SK-N-SH (cell line): ENCODE data around the gene MCCC1. TPM values are rescaled to one million over a fixed set of nuclear protein-coding genes. Genes with fewer than 3 reads are reported as not detected.
"Not testable (repeated sequence)": the region's sequence is repeated elsewhere in the genome, so short reads cannot be mapped to it uniquely, and the experiment has no call there.

ENCODE experiments used
- CTCF ChIA-PET: fragments of 300-600, 350-600 bp; formaldehyde crosslinking; extraction: SDS; loops from one replicate; lab custom pipeline; 2021; lab: Yijun Ruan, JAX
- POLR2A ChIA-PET: fragments of 350-600 bp; sonication (Branson Sonifier 250); formaldehyde crosslinking; extraction: SDS; loops from one replicate; lab custom pipeline; 2020; ENCODE audit warnings: antibody characterized with exemption, inconsistent platforms; lab: Yijun Ruan, JAX
- DNase-seq: peaks from one replicate; pipeline ENCODE4 v3.0.0; 2012
- H2AFZ ChIP-seq: fragments of 200-600 bp; sonication (generic); 2 replicates; pipeline ENCODE4 v1.8.1; 2016; ENCODE audit warnings: antibody characterized with exemption, mild to moderate bottlenecking, low read depth
- H3F3A ChIP-seq: fragments of 200-600 bp; sonication (generic); replicated peaks from 2 replicates; pipeline ENCODE3; 2016; ENCODE audit warnings: antibody characterized with exemption, mild to moderate bottlenecking; ENCODE audit not compliant: insufficient read depth
- H3K27ac ChIP-seq, 2 experiments: fragments of 200-500 bp in 1 of 2; fragments of 200-600 bp in 1 of 2; sonication (Bioruptor generic) in 1 of 2; sonication (generic), shearing (Covaris generic) in 1 of 2; 2 replicates each; pipeline versions ENCODE4 v1.5.1 to v1.6.1; 2014 to 2016; ENCODE audit warnings: low read depth in 2 of 2, inconsistent platforms in 1 of 2, low read length in 1 of 2, mild to moderate bottlenecking in 1 of 2, mixed read lengths in 1 of 2
- H3K27me3 ChIP-seq: fragments of 200-600 bp; sonication (generic), shearing (Covaris generic); 2 replicates; pipeline ENCODE4 v1.6.1; 2016; ENCODE audit warnings: mixed run types; ENCODE audit not compliant: insufficient read depth
- H3K36me3 ChIP-seq, 2 experiments: fragments of 200-500 bp in 1 of 2; fragments of 200-600 bp in 1 of 2; sonication (Bioruptor generic) in 1 of 2; sonication (generic) in 1 of 2; replicated peaks in 1 of 2; 2 replicates each; pipeline versions ENCODE3 to v1.5.1; 2014 to 2016; ENCODE audit warnings: low read length in 1 of 2, mild to moderate bottlenecking in 1 of 2; ENCODE audit not compliant: insufficient read depth in 2 of 2, control insufficient read depth in 1 of 2
- H3K4me1 ChIP-seq, 2 experiments: fragments of 200-500 bp in 1 of 2; fragments of 200-600 bp in 1 of 2; sonication (Bioruptor generic) in 1 of 2; sonication (generic), shearing (Covaris generic) in 1 of 2; 2 replicates each; pipeline versions ENCODE4 v1.5.1 to v1.6.1; 2014 to 2016; ENCODE audit warnings: low read depth in 1 of 2, low read length in 1 of 2, mixed run types in 1 of 2; ENCODE audit not compliant: insufficient read depth in 2 of 2, control insufficient read depth in 1 of 2
- H3K4me2 ChIP-seq: fragments of 200-600 bp; sonication (generic), shearing (Covaris generic); 2 replicates; pipeline ENCODE4 v1.6.1; 2017; ENCODE audit warnings: mixed run types
- H3K4me3 ChIP-seq, 2 experiments: fragments of 200-500 bp in 1 of 2; fragments of 200-600 bp in 1 of 2; sonication (Bioruptor generic) in 1 of 2; sonication (generic), shearing (Covaris generic) in 1 of 2; 2 replicates each; pipeline versions ENCODE4 v1.5.1 to v1.8.1; 2014 to 2016; ENCODE audit warnings: low read depth in 2 of 2, inconsistent platforms in 1 of 2, low read length in 1 of 2, mild to moderate bottlenecking in 1 of 2, mixed read lengths in 1 of 2, moderate library complexity in 1 of 2
- H3K79me2 ChIP-seq: fragments of 200-600 bp; sonication (generic); 2 replicates; pipeline ENCODE4 v1.8.1; 2017; ENCODE audit warnings: mild to moderate bottlenecking; ENCODE audit not compliant: insufficient read depth
- H3K9ac ChIP-seq: fragments of 200-600 bp; sonication (generic); 2 replicates; pipeline ENCODE4 v1.6.1; 2017; ENCODE audit warnings: mixed run types
- H3K9me2 ChIP-seq: fragments of 200-600 bp; sonication (generic); 2 replicates; pipeline ENCODE4 v1.6.1; 2017; ENCODE audit warnings: mixed run types
- H3K9me3 ChIP-seq: fragments of 200-600 bp; sonication (generic); 2 replicates; pipeline ENCODE4 v1.6.1; 2017; ENCODE audit warnings: mixed run types, mild to moderate bottlenecking, moderate library complexity
- H4K20me1 ChIP-seq: fragments of 200-600 bp; sonication (generic); 2 replicates; pipeline ENCODE4 v1.6.1; 2017; ENCODE audit warnings: mild to moderate bottlenecking, mixed run types; ENCODE audit not compliant: insufficient read depth
- ELF1 ChIP-seq: IDR thresholded peaks from 2 replicates; pipeline ENCODE4 v1.4.0; 2012
- EZH2phosphoT487 ChIP-seq: fragments of 200-600 bp; sonication (generic); IDR thresholded peaks from 2 replicates; pipeline ENCODE4 v1.6.1; 2017; ENCODE audit warnings: low read depth, mixed run types, mild to moderate bottlenecking, antibody characterized with exemption, moderate library complexity, borderline replicate concordance
- FOXM1 ChIP-seq: IDR thresholded peaks from 2 replicates; pipeline ENCODE4 v1.4.0; 2012; ENCODE audit warnings: low read depth, mild to moderate bottlenecking
- GABPA ChIP-seq: IDR thresholded peaks from 2 replicates; pipeline ENCODE4 v1.4.0; 2012; ENCODE audit warnings: low read depth, mild to moderate bottlenecking
- GATA2 ChIP-seq: sonication (generic); formaldehyde crosslinking; IDR thresholded peaks from 2 replicates; pipeline ENCODE4 v1.5.0; 2020; ENCODE audit warnings: mild to moderate bottlenecking, missing genetic modification reagents
- MAX ChIP-seq: IDR thresholded peaks from 2 replicates; pipeline ENCODE4 v1.4.0; 2012; ENCODE audit warnings: low read depth
- MEF2A ChIP-seq: IDR thresholded peaks from 2 replicates; pipeline ENCODE4 v1.4.0; 2012; ENCODE audit warnings: low read depth, borderline replicate concordance
- MXI1 ChIP-seq: IDR thresholded peaks from 2 replicates; pipeline ENCODE4 v1.6.1; 2012; ENCODE audit warnings: mild to moderate bottlenecking, low read depth, low read length, improper control_type of control experiment
- NRF1 ChIP-seq: IDR thresholded peaks from 2 replicates; pipeline ENCODE4 v1.6.1; 2012; ENCODE audit warnings: low read depth, mild to moderate bottlenecking, low read length
- PBX3 ChIP-seq: IDR thresholded peaks from 2 replicates; pipeline ENCODE4; 2012
- POLR2AphosphoS5 ChIP-seq: IDR thresholded peaks from 2 replicates; pipeline ENCODE4 v1.6.1; 2012; ENCODE audit warnings: low read depth, low read length
- RAD21 ChIP-seq: IDR thresholded peaks from 2 replicates; pipeline ENCODE4 v1.6.1; 2012; ENCODE audit warnings: mild to moderate bottlenecking, low read length
- RCOR1 ChIP-seq: fragments of 150-350 bp; IDR thresholded peaks from 2 replicates; pipeline ENCODE4 v1.6.1; 2017; ENCODE audit warnings: antibody characterized with exemption, low read length
- REST ChIP-seq: IDR thresholded peaks from 2 replicates; pipeline ENCODE4 v1.6.1; 2012; ENCODE audit warnings: mild to moderate bottlenecking, low read depth, low read length, moderate library complexity
- RXRA ChIP-seq: IDR thresholded peaks from 2 replicates; pipeline ENCODE4 v1.4.0; 2012; ENCODE audit warnings: low read depth, mild to moderate bottlenecking, borderline replicate concordance
- SIN3A ChIP-seq: IDR thresholded peaks from 2 replicates; pipeline ENCODE4 v1.6.1; 2012; ENCODE audit warnings: low read depth, mild to moderate bottlenecking, low read length, moderate library complexity, borderline replicate concordance
- SMC3 ChIP-seq: IDR thresholded peaks from 2 replicates; pipeline ENCODE4 v1.6.1; 2012; ENCODE audit warnings: low read depth, low read length, improper control_type of control experiment
- TCF12 ChIP-seq: IDR thresholded peaks from 2 replicates; pipeline ENCODE4 v1.4.0; 2012
- ZBTB33 ChIP-seq: IDR thresholded peaks from 2 replicates; pipeline ENCODE4 v1.4.0; 2012; ENCODE audit warnings: low read depth, borderline replicate concordance
- WGBS: methylation state at CpG from one replicate; pipeline ENCODE4 v1.1.6; 2017; ENCODE audit warnings: low lambda C conversion rate; 5-methylcytosine and 5-hydroxymethylcytosine counted together
- polyA plus RNA-seq, 3 experiments: library from polyadenylated mRNA; depleted of rRNA; stranded (reverse); fragments of >200 nt; gene quantifications; 2 replicates each; pipeline ENCODE4 v1.2.3, GENCODE V29; 2012

Gene MCCC1
- polyA plus RNA-seq, 1 of the 3 experiments (the other 2 are of a cell fraction): 15.4 TPM

- no peak for TF ChIP-seq NRF1
- no peak for TF ChIP-seq ELF1
- no peak for TF ChIP-seq MEF2A
Observed at GRCh38 chr3:183070892-183071291, 28.4 kb downstream of the MCCC1 start (continued).

GRCh38 chr3:183069086-183069485 lies 30.2 kb downstream of the MCCC1 start:
- Histone ChIP-seq H3K79me2 (no peaks in the 10 kb centered on the region), H3K9me2 (no peaks in the 10 kb centered on the region), H4K20me1 (no peaks in the 10 kb centered on the region), H3K27ac (no peak overlapping the region), H3K36me3 (peaks cover 36 to 54% of the 10 kb centered on the region in 2 experiments), H3K9ac (no peak overlapping the region), H3K9me3 (no peaks in the 10 kb centered on the region), H2AFZ (no peak overlapping the region), H3F3A (no peaks in the 10 kb centered on the region), H3K4me1 (no peaks in the 10 kb centered on the region), H3K27me3 (no peaks in the 10 kb centered on the region), H3K4me3 (no peak overlapping the region), H3K4me2 (no peak overlapping the region)
- no peak for TF ChIP-seq RAD21
- no peak for TF ChIP-seq SMC3
- TF ChIP-seq RCOR1: no peak
- TF ChIP-seq RXRA: no peak
- no peak for TF ChIP-seq NRF1
- no peak for TF ChIP-seq ELF1
- TF ChIP-seq REST: no peak
- TF ChIP-seq PBX3: no peak
- TF ChIP-seq GABPA: no peak
- TF ChIP-seq MXI1: no peak
- TF ChIP-seq FOXM1: no peak
- no peak for TF ChIP-seq MAX
- TF ChIP-seq SIN3A: no peak
- TF ChIP-seq ZBTB33: no peak
- no peak for TF ChIP-seq TCF12
- no peak for TF ChIP-seq POLR2AphosphoS5
- no peak for TF ChIP-seq EZH2phosphoT487
- TF ChIP-seq GATA2 (CRISPR knock-in tag): no peak
- 0% methylated on average over 1 of the region's 1 CpG for WGBS
- ChIA-PET POLR2A (no interaction called here), CTCF (interaction anchor here (1.1 to 1.2 kb wide), 2 partner anchors 13 to 359 kb away, joined by 3 to 5 read pairs; no protein-coding TSS in a partner anchor)
- DNase-seq: no peak

GRCh38 chr3:183066891-183067290 lies 32.4 kb downstream of the MCCC1 start:
- H3K9me2 ChIP-seq, H3K4me3 ChIP-seq, H3K9me3 ChIP-seq, H4K20me1 ChIP-seq, H3K4me2 ChIP-seq, H3K27ac ChIP-seq, H3K9ac ChIP-seq, DNase-seq, H3K4me1 ChIP-seq, H3K27me3 ChIP-seq, H2AFZ ChIP-seq, H3K79me2 ChIP-seq, POLR2A ChIA-PET, H3F3A ChIP-seq: not testable (repeated sequence)
- H3K36me3 ChIP-seq: peaks cover 36 to 49% of the 10 kb centered on the region in 2 experiments
- CTCF ChIA-PET: interaction anchor here (0.9 kb wide), 1 partner anchor 230 kb away, joined by 3 read pairs; no protein-coding TSS in a partner anchor
- 97% methylated on average over 2 of the region's 2 CpGs for WGBS
